Stomach (tissue), 9 donors: Measurements from ENCODE around the gene MARCHF10. TPM values are rescaled to one million over a fixed set of nuclear protein-coding genes. Genes with fewer than 3 reads are reported as not detected.
"Not testable (repeated sequence)": the region's sequence is repeated elsewhere in the genome, so short reads cannot be mapped to it uniquely, and the experiment has no call there.

Experiments used
- DNase-seq, 2 donors: peaks; one replicate each; pipeline versions ENCODE4 v3.0.0 to v3.0.0-alpha.2; 2013 to 2019
- H3K27ac ChIP-seq, 5 donors: fragments of 200-600 bp in 4 of 5; sonication (generic) in 4 of 5; one replicate each; pipeline ENCODE4 v1.5.1; 2013 to 2019; ENCODE audit warnings: mild to moderate bottlenecking in 1 of 5, moderate library complexity in 1 of 5
- H3K27me3 ChIP-seq, 3 donors: fragments of 200-600 bp; sonication (generic); one replicate each; pipeline ENCODE4 v1.5.1; 2017 to 2019; ENCODE audit warnings: mixed run types in 1 of 3
- H3K36me3 ChIP-seq, 4 donors: fragments of 200-600 bp; sonication (generic); 1 replicate in 3 of 4; 2 replicates in 1 of 4; pipeline ENCODE4 v1.5.1; 2016 to 2019
- H3K4me1 ChIP-seq, 4 donors: fragments of 200-600 bp; sonication (generic); one replicate each; pipeline ENCODE4 v1.5.1; 2016 to 2019
- H3K4me3 ChIP-seq, 4 donors: fragments of 200-600 bp; sonication (generic) in 3 of 4; one replicate each; pipeline ENCODE4 v1.5.1; 2016 to 2019; ENCODE audit warnings: mild to moderate bottlenecking in 1 of 4
- H3K9me3 ChIP-seq, 4 donors: fragments of 200-600 bp; sonication (generic); one replicate each; pipeline ENCODE4 v1.5.1; 2016 to 2019
- EP300 ChIP-seq: sonication (generic); formaldehyde crosslinking; IDR thresholded peaks from one replicate; pipeline ENCODE4 v1.6.1; 2017; ENCODE audit warnings: antibody characterized with exemption
- POLR2A ChIP-seq, 4 donors: fragments of 450-650 bp; IDR thresholded peaks; one replicate each; pipeline ENCODE4 v1.6.1; 2016; ENCODE audit warnings: antibody characterized with exemption in 4 of 4, control low read depth in 2 of 4, mild to moderate bottlenecking in 1 of 4, moderate library complexity in 1 of 4
- POLR2AphosphoS5 ChIP-seq, 3 donors: sonication (generic); formaldehyde crosslinking; IDR thresholded peaks; one replicate each; pipeline ENCODE4 v1.6.1; 2016; ENCODE audit warnings: antibody characterized with exemption in 3 of 3
- WGBS, 5 donors: extraction: QIAGEN DNeasy Blood & Tissue Kit in 3 of 5; methylation state at CpG; one replicate each; pipeline versions ENCODE4 v1.1.5 to v1.1.7; 2013 to 2018; 5-methylcytosine and 5-hydroxymethylcytosine counted together
- intact Hi-C: fragments of 100-400 bp; cut with DNase I; formaldehyde crosslinking; loops from one replicate; pipeline ENCODE4 v1.15.1; 2023; ENCODE audit warnings: low total_unique reads
- polyA plus RNA-seq, 3 donors: library from polyadenylated mRNA; stranded (reverse); fragments of 200-250 nt; gene quantifications; one replicate each; pipeline ENCODE4 v1.2.3, GENCODE V29; 2013
- total RNA-seq, 5 donors: library from RNA; depleted of rRNA; stranded (reverse); fragments of >200 nt; gene quantifications; one replicate each; pipeline versions ENCODE4 v1.1.0 to v1.2.3, GENCODE V29; 2014 to 2016
- TF ChIP-seq, protein P1 (sequence below), 7 experiments: fragments of 450-650 bp in 4 of 7; fragments of 200-600 bp in 3 of 7; sonication (generic) in 3 of 7; IDR thresholded peaks; one replicate each; pipeline ENCODE4 v1.5.1; 2016 to 2019; ENCODE audit warnings: antibody characterized with exemption in 7 of 7, control low read depth in 2 of 7, mild to moderate bottlenecking in 1 of 7
- donor health status: healthy with polysubstance abuse.
- donor health status: Bipolar disorder and iron deficiency.
- donor health status: healthy.

The MARCHF10 gene
- total and polyA plus RNA-seq, 8 donors, result 0.31 to 0.89 TPM; not detected in 6

DNA sequence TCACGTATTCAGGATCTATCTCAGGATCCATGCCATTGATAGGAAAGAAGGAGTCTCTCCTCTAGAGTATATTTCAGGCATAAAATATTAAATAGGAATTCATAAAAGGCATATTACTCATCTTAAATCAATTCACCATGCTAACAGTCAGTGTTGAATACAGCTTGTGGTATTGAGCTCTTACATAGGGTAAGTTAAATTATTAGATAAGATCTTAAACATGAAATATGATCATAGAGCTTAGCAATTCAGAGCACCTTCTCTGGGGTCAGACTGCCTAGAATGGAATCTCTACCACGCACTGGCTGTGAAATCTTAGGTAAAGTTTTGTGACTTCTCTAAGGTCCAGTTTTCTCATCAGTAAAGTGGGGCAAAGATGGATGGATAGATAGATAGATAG lies 20.7 kb downstream of the MARCHF10 start:
- intact Hi-C loops, result no loop called here
- Histone ChIP-seq H3K4me1 (no peaks in the 10 kb centered on the region), H3K4me3 (no peak overlapping the region), H3K36me3 (no peaks in the 10 kb centered on the region), H3K27me3 (no peaks in the 10 kb centered on the region), H3K9me3 (peaks cover 0 to 9% (median 2%) of the 10 kb centered on the region in 4 donors), H3K27ac (no peak overlapping the region)
- 87 to 92% (median 90%) methylated on average over 2 of the region's 2 CpGs for WGBS, 5 donors
- no peak for TF ChIP-seq POLR2A (IDR thresholded peaks at IDR 0.05)
- no peak for TF ChIP-seq EP300
- TF ChIP-seq, protein P1, sequence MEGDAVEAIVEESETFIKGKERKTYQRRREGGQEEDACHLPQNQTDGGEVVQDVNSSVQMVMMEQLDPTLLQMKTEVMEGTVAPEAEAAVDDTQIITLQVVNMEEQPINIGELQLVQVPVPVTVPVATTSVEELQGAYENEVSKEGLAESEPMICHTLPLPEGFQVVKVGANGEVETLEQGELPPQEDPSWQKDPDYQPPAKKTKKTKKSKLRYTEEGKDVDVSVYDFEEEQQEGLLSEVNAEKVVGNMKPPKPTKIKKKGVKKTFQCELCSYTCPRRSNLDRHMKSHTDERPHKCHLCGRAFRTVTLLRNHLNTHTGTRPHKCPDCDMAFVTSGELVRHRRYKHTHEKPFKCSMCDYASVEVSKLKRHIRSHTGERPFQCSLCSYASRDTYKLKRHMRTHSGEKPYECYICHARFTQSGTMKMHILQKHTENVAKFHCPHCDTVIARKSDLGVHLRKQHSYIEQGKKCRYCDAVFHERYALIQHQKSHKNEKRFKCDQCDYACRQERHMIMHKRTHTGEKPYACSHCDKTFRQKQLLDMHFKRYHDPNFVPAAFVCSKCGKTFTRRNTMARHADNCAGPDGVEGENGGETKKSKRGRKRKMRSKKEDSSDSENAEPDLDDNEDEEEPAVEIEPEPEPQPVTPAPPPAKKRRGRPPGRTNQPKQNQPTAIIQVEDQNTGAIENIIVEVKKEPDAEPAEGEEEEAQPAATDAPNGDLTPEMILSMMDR (IDR thresholded peaks at IDR 0.05), result no peak
- no peak for TF ChIP-seq POLR2AphosphoS5 (IDR thresholded peaks at IDR 0.05)
- no peak for DNase-seq

DNA sequence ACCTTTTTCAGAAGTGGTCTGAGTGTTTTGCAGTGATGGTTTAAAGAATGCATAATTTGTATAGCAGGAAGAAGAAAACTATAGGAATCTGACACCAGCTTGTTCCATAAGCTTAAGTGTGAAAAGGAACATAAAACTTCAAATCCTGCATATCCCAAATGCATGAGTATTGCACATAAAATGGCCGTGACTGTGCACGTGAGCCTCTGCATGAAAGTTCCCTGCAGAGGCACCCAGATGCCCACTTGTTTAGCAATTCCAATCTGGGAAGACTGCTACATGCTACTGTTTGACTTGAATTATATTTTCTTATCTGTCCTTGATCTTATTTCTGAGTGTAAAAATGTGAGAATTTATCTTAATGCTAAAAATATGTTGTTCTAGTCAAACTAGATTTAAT lies 21.5 kb downstream of the MARCHF10 start:
- no peaks in the 10 kb centered on the region for H3K36me3 ChIP-seq
- peaks cover 0 to 9% (median 2%) of the 10 kb centered on the region in 4 donors for H3K9me3 ChIP-seq
- H3K4me3 ChIP-seq, result no peak overlapping the region
- DNase-seq, result no peak
- peaks cover 0 to 5% (median 0%) of the 10 kb centered on the region in 4 donors for H3K4me1 ChIP-seq
- H3K27ac ChIP-seq, result no peak overlapping the region
- intact Hi-C loops, result no loop called here
- TF ChIP-seq EP300, result no peak
- TF ChIP-seq, protein P1 (IDR thresholded peaks at IDR 0.05), result no peak
- TF ChIP-seq POLR2A (IDR thresholded peaks at IDR 0.05), result no peak
- TF ChIP-seq POLR2AphosphoS5 (IDR thresholded peaks at IDR 0.05), result no peak
- H3K27me3 ChIP-seq, result no peaks in the 10 kb centered on the region
- WGBS, 5 donors, result 86 to 97% (median 88%) methylated on average over 2 of the region's 2 CpGs

DNA sequence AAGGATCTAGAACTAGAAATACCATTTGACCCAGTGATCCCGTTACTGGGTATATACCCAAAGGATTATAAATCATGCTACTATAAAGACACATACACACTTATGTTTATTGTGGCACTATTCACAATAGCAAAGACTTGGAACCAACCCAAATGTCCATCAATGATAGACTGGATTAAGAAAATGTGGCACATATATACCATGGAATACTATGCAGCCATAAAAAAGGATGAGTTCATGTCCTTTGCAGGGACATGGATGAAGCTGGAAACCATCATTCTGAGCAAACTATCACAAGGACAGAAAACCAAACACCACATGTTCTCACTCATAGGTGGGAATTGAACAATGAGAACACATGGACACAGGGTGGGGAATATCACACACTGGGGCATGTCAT lies 22.1 kb downstream of the MARCHF10 start:
- H3K36me3 ChIP-seq, H3K4me1 ChIP-seq, H3K9me3 ChIP-seq, H3K27ac ChIP-seq, intact Hi-C loops, H3K4me3 ChIP-seq, DNase-seq, H3K27me3 ChIP-seq: not testable (repeated sequence)
- 83 to 96% (median 88%) methylated on average over 1 of the region's 1 CpG for WGBS, 5 donors

DNA sequence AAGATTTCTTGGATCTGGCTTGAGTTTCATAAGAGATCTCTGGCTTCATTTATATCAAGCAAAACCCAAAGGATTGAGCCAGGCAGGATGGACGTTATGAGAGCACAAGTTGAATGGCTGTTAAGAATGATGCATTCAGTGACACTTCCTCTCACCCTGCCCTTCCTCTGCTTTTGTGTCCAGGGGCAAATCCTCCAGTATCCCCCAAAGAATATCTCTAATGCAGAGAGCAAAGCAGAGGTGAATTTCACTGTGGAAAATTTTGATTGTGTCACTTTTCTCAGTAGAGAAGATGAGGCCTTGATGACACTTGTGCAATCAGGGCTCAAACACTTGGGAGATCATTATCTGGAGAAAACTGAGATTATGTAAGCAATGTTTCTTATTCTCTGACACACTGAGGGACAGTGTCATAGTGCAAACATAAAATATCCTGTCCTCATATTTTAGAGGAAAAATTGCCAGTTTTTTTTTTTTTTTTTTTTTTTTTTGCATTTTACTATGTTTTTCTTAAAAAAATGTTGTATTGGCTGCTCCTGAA lies 25.3 kb downstream of the MARCHF10 start:
- TF ChIP-seq POLR2A (IDR thresholded peaks at IDR 0.05) (no peak), POLR2AphosphoS5 (IDR thresholded peaks at IDR 0.05) (no peak), EP300 (no peak)
- TF ChIP-seq, protein P1 (IDR thresholded peaks at IDR 0.05), result no peak
- H3K4me1 ChIP-seq, result peaks cover 6 to 31% (median 13%) of the 10 kb centered on the region in 4 donors

DNA sequence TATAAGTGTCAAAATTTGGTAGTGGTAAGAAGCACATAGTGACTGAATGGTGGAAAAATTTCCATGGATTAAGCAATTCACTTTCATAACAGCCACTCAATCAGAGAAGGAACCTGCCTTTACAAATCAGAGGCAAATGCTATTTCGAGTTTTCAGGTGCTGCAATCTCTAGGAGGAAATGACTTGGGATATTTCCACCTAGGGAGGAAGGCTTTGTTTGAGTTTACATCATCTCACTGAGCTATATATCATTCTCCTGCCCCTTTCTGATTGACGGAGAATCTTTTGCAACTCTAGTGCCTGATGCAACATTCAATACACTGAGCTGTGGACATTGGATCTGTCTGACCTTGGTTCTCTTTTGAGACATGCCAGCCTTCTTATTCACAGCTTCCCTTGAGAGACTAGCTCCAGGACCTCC lies 26.3 kb downstream of the MARCHF10 start:
- peaks cover 6 to 31% (median 13%) of the 10 kb centered on the region in 4 donors for H3K4me1 ChIP-seq
- no peak overlapping the region for H3K27ac ChIP-seq
- no peaks in the 10 kb centered on the region for H3K36me3 ChIP-seq
- H3K4me3 ChIP-seq, result no peak overlapping the region
- no peak for DNase-seq
- no peak for TF ChIP-seq EP300
- no peak for TF ChIP-seq POLR2A (IDR thresholded peaks at IDR 0.05)
- TF ChIP-seq, protein P1 (IDR thresholded peaks at IDR 0.05), result no peak
- TF ChIP-seq POLR2AphosphoS5 (IDR thresholded peaks at IDR 0.05), result no peak
- 70 to 84% (median 76%) methylated on average over 2 of the region's 2 CpGs for WGBS, 5 donors
- no peaks in the 10 kb centered on the region for H3K27me3 ChIP-seq
- intact Hi-C loops, result no loop called here
- H3K9me3 ChIP-seq, result peaks cover 0 to 9% (median 2%) of the 10 kb centered on the region in 4 donors

More for the DNA sequence above, 25.3 kb downstream of the MARCHF10 start:
- no peak for DNase-seq
- Histone ChIP-seq H3K36me3 (no peaks in the 10 kb centered on the region), H3K27me3 (no peaks in the 10 kb centered on the region), H3K9me3 (peaks cover 0 to 9% (median 2%) of the 10 kb centered on the region in 4 donors), H3K4me3 (no peak overlapping the region), H3K27ac (no peak overlapping the region)
- intact Hi-C loops, result no loop called here
- WGBS, 5 donors, result 61 to 92% (median 83%) methylated on average over 1 of the region's 1 CpG
